Tongue (tissue), 2 donors: Measurements from ENCODE around the gene SREBF1. TPM values are rescaled to one million over a fixed set of nuclear protein-coding genes. Genes with fewer than 3 reads are reported as not detected.

ENCODE experiments used
- DNase-seq: peaks from one replicate; pipeline ENCODE4 v3.0.0-alpha.2; 2015
- total RNA-seq: library from RNA; depleted of rRNA; stranded (reverse); fragments of >200 nt; gene quantifications from one replicate; pipeline ENCODE4 v1.2.3, GENCODE V29; 2014

SREBF1 gene
- 52.7 TPM for total RNA-seq

DNA sequence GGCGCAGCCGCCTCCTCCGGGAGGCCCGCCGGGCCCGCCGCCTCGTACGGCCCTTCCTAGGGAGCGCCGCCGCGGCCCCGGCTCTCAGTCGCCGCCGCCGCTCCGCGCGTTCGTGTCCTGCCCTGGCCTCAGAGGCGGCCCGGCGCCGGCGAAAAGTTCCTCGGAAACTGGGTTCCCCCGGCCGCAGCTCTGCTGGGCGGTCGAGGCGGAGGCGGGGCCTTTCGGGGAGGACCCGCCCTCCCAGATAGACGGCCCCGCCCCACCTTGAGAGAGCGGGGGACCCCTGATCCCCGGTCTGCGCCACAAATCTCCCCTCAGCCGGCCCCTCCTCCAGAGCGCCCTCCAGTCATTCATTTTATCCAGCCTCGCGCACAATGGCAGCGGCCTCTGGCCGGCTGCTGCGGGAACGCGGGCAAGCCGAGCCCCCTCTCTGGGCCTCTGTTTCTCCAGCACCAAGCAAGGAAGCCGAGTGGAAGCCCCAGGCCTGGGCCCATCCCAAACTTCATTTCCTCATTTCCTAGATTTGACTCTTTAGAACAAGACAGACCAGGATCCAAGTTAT is at the start of gene SREBF1:
TSS of gene SREBF1 (minus strand) at position 169 of the 562 bp plus-strand sequence. CDS start 169 bp downstream, outside the sequence.
- peak; percentile 66 for DNase-seq

GRCh38 chr17:17886226-17886625 is 49.4 kb upstream of the SREBF1 start:
- peak; percentile 91 for DNase-seq

GRCh38 chr17:17884391-17885357 is 47.9 kb upstream of the SREBF1 start:
- peak; percentile 90 for DNase-seq

DNA sequence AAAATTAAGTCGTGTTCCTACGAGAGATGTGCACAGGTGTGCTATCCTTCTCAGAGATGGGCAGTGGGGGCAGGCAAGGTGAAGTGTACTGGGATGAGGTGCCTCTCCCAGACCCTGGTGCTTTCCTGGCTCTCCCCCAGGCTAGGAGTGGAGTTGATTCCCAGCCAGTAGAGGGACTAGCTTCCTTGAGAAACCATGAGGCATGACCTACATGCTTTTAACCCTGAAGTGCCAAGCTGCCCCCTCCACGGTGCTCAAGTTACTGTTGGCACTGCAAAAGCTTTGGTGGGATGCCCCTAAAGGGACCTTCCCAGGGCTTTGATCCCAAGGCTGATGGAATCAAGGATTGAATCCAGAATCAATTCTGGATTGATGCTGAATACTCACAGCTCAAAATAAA is 47.0 kb upstream of the SREBF1 start:
- DNase-seq = no peak

- DNase-seq = no peak
Observed at GRCh38 chr17:17882082-17882581, 45.3 kb upstream of the SREBF1 start.

- DNase-seq = no peak
Observed at GRCh38 chr17:17880577-17881196, 43.9 kb upstream of the SREBF1 start.

DNA sequence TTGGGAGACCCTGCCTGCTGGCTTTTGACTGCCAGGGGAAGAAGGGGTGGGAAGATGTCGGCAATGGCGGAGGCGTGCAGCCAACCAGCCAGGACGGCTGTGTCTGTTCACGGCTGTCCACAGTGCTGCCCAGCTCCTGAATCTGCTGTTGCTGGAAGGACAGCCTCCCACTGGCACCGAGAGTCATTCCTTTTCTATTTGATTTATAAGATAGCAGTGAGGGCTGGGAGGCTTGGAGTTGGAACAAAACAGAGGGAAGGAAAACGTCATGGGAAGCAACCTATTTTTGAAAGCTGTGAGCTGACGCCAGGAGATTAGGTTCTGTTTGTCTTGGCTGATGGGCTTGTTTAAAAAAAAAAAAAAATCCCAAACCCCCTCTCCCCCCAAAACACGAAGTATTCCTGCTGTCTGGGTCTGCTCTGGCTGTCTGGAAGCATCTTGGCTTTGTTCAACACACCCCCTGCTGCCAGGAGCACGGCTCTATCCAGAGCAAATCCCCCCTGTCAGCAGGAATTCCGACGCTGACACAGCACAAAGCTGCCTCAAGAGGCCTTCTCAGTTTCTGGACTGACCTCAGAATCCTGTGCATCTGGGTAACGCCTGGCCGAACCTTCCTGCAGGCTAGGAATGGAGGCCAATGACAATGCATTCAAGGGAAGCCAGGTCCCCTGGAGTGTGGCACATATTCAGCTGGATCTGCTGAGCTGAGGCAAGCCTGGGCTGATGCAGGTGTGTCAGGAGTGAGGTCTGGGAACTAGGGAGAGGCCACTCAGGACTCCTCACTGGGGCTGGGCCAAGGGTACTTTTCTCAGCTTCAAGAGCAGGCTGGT is 41.0 kb upstream of the SREBF1 start:
- DNase-seq = peak; percentile 95

DNA sequence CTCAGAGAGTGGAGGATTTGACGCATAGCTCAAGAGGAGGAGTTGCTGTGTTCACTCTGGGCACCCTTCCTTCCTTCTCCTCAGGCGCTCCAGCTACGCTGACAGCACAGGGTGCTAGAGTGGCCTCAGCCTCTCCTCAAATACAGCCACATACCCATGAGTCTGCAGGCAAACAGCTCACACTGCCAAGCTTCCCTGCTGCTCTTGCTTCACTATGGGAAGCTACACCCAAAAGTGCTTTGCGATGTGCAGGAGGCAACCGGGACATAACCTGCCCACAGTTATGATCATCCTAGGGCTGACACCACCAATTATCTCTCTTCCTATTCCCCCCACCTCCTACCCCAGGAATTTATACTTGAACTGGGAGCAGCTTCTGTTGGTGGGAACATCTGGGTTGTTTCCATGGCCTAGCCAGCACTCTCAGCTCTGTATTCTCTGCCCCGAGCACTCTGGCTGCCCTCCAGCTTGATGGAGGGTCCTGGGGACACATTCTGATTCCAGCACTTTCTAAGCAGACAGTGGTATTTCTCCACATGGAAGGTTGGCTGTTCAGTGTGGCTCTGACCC is 40.3 kb upstream of the SREBF1 start:
- DNase-seq = no peak

DNA sequence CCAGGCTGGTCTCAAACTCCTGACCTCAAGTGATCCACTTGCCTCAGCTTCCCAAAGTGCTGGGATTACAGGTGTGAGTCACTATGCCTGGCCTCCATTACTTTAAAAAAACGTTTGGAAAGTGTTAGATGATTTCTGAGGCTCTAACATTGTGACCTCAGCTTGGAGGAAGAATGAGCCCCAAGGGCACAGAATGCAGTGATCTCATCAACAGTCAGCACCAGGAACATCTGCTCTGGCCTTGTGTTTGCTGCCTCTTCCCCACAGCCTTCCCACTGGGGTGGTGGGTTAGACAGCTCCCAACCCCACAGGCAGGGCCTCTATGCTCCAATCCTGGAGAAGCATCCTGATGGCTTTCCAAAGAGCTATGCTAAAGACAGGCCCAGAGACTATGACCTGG is 37.7 kb upstream of the SREBF1 start:
- no peak for DNase-seq

DNA sequence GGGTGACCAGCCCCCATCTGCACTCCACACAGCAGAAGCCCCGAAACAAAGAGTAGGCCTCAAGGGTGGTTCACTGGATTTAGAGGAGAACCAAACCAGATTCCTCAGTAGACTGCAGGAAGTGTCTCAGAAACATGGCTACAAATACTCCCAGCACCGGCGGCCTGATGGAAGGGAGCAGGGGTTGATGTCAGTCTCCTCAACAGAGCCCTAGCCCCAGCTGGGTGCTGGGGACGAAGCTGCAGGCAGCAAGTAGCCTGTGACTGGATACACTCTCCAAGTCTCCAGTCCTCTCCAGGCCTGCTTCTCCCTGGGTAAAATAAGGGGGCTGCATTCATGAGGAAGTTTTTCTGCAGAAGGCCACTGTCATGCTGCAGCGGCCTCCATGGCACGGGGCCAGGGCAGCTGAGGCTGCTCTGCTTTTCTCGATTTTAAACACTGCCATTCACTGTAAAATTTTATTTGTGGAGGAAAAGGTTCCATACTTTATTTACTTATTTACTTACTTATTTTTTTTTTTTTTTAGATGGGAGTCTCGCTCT is 36.7 kb upstream of the SREBF1 start:
- DNase-seq = peak; percentile 68

- no peak for DNase-seq
Observed at GRCh38 chr17:17872547-17873345, 36.0 kb upstream of the SREBF1 start.

DNA sequence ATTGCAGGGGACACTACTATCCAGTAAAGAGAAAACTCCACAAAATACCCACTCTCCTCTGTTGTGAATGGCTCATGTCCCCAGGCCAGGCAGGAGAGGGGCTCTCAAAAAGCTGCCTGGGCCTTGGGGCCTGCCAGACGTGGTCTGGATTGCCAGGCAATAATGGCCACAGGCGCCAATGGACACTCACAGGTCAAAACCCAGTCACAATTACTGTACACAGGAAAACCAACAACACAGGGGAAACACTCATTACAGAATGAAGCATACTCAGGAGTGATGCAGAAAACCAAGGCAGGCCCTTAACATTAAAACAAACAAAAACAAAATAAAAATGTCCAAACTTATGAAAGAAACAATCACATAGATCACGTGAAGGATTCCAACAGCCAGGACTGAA is 35.1 kb upstream of the SREBF1 start:
- DNase-seq = no peak

DNA sequence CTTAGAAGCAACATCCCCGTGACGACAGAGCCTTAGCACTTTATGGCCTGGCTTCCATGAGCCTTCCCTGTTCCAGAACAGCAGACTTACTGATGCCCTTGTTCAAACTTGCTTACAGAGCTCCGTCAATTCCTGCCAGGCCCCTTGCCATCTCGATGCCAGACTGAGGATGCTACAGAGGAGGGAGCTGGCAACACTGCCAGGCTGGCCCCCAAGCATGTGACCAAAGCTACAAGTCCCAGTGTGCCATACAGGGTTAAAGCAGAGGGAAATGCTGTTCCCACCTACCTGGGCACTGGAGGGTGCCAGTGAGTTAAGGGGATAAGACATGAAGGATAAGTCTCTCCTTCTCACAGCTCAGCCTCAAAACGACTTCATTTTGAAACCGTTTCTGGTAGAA is 33.5 kb upstream of the SREBF1 start:
- DNase-seq = no peak

- DNase-seq = peak; percentile 62
Observed at GRCh38 chr17:17868641-17869522, 32.1 kb upstream of the SREBF1 start.

GRCh38 chr17:17866897-17867296 is 30.1 kb upstream of the SREBF1 start:
- DNase-seq = no peak

DNA sequence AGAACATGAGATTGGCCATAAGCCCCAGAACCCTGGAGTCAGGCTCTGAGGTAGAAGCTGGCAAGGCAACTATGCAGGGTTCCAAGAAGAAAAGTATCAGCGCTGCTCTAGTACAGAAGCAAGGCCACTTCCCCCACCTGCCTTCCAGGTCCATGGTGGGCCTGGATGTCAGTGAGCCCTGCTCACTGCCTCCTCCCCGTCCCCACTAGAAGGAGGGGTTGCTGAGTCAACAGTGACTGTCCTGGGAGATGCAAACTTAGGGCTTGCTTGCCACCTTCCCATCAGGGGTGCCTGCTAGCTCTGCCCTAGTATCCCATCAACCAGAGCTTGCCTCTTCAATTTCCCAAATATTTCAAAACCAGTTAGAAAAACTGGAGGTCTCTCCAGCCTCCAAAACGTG is 29.6 kb upstream of the SREBF1 start:
- no peak for DNase-seq

- DNase-seq = no peak
Observed at GRCh38 chr17:17865035-17865434, 28.2 kb upstream of the SREBF1 start.

DNA sequence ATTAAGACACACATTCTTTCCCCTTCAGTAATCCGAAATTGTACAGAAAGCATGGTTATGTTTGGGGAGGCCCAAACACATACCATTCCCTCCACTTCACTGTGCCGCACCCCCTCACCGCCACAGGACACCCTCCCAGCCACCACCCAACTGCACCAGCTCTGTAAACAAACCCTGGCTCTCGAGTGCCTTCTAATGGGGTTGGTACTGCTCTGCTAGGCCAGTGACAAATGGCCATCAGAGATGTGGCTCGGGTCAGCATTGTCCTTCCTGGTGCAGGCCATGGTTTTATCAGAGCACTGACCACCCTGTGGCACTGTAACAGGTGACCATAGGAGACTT is 24.0 kb upstream of the SREBF1 start:
- DNase-seq = no peak

DNA sequence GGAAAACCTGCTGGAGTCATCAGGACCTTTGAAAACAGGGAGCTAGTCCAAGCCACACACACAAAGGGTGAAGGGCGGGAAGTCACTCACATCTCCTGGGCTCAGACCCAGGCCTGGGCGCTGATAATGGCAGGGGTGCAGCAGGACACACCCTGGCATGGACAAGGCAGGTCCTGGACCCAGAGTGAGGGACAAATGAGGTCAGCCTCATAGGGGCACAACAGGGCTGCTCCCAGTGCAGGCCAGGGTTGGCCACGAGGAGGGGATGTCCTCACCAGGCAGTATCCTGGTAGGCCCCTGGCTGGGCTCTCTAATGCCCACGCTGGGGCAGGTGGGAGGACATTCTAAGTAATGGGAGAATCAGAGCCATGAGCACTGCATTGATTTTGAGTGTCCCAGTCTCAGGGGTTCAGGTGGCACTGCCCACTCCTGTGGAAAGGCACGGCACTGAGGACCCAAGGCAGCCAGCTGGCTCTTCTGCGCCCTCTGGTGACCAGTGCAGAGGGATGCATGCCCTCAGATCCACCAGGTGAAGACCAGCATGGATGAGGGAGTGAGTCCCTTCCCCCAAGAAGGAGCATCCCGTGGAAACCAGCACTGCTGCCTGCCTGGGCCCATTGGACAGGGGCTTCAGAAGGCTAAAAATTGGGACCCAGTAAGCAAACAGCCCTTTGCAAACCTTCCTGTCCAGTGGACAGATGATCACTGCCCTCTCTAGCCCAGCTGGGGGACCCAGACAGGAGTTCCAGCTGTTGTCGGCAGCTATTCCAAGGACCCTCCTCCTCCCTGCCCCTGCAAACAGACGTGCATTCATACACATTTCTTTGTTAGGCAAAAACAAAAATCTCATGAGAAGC is 23.4 kb upstream of the SREBF1 start:
- DNase-seq = peak; percentile 84
